K562 (cell line): ENCODE data around the gene PARP1.

ENCODE experiments used
- CBX2 ChIP-seq: fragments of 200-600 bp; sonication (generic); IDR thresholded peaks from one replicate; pipeline ENCODE4 v1.6.1; 2012; ENCODE audit warnings: mild to moderate bottlenecking, low read length, inconsistent platforms; ENCODE audit not compliant: insufficient read depth, poor library complexity, severe bottlenecking
- ESRRA ChIP-seq: fragments of 450-650 bp; IDR thresholded peaks from 2 replicates; pipeline ENCODE4 v1.6.1; 2014; ENCODE audit warnings: low read depth, mild to moderate bottlenecking, moderate library complexity, borderline replicate concordance
- POLR2A ChIP-seq: fragments of 450-650 bp; conservative IDR thresholded peaks from 2 replicates; pipeline ENCODE4 v1.6.1; 2016
- TF ChIP-seq, protein P1 (sequence below): fragments of 200-800 bp; sonication (Bioruptor generic); IDR thresholded peaks from 2 replicates; pipeline ENCODE4 v1.6.1; 2016; ENCODE audit warnings: missing genetic modification characterization, missing compliant biosample characterization
- TF ChIP-seq, protein P2 (sequence below): sonication (generic); formaldehyde crosslinking; IDR thresholded peaks from 2 replicates; pipeline ENCODE4 v1.9.0; 2022; ENCODE audit warnings: mild to moderate bottlenecking, missing genetic modification reagents

DNA sequence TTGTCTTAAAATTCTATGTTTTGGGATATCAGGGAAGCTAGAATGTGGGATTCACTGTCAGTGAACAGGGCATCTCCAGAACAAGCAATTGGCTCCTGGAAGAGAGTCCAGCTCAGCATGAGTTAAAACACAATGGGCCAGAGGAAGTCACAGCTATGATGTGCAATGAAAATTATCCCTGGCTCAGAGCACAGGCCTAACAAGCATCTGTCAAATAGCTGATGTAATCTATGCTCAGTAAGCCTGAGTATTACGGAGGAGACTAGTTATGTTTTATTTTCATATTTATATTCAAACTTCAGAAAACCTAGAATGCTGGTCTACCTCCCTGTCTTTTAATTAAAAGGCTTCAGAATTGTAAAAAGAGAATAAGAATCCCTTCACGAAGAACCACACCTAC lies 41.6 kb downstream of the PARP1 start:
- no peak for TF ChIP-seq ESRRA
- TF ChIP-seq, protein P1, sequence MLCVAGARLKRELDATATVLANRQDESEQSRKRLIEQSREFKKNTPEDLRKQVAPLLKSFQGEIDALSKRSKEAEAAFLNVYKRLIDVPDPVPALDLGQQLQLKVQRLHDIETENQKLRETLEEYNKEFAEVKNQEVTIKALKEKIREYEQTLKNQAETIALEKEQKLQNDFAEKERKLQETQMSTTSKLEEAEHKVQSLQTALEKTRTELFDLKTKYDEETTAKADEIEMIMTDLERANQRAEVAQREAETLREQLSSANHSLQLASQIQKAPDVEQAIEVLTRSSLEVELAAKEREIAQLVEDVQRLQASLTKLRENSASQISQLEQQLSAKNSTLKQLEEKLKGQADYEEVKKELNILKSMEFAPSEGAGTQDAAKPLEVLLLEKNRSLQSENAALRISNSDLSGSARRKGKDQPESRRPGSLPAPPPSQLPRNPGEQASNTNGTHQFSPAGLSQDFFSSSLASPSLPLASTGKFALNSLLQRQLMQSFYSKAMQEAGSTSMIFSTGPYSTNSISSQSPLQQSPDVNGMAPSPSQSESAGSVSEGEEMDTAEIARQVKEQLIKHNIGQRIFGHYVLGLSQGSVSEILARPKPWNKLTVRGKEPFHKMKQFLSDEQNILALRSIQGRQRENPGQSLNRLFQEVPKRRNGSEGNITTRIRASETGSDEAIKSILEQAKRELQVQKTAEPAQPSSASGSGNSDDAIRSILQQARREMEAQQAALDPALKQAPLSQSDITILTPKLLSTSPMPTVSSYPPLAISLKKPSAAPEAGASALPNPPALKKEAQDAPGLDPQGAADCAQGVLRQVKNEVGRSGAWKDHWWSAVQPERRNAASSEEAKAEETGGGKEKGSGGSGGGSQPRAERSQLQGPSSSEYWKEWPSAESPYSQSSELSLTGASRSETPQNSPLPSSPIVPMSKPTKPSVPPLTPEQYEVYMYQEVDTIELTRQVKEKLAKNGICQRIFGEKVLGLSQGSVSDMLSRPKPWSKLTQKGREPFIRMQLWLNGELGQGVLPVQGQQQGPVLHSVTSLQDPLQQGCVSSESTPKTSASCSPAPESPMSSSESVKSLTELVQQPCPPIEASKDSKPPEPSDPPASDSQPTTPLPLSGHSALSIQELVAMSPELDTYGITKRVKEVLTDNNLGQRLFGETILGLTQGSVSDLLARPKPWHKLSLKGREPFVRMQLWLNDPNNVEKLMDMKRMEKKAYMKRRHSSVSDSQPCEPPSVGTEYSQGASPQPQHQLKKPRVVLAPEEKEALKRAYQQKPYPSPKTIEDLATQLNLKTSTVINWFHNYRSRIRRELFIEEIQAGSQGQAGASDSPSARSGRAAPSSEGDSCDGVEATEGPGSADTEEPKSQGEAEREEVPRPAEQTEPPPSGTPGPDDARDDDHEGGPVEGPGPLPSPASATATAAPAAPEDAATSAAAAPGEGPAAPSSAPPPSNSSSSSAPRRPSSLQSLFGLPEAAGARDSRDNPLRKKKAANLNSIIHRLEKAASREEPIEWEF (CRISPR knock-in tag), result no peak
- TF ChIP-seq POLR2A, result no peak
- no peak for TF ChIP-seq CBX2
- TF ChIP-seq, protein P2, sequence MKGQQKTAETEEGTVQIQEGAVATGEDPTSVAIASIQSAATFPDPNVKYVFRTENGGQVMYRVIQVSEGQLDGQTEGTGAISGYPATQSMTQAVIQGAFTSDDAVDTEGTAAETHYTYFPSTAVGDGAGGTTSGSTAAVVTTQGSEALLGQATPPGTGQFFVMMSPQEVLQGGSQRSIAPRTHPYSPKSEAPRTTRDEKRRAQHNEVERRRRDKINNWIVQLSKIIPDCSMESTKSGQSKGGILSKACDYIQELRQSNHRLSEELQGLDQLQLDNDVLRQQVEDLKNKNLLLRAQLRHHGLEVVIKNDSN (CRISPR knock-in tag), result no peak
